Tibial nerve (tissue), 3 donors: ENCODE measurements around the gene HPS6.

Experiments
- POLR2A ChIP-seq, 2 donors: fragments of 450-650 bp; IDR thresholded peaks; one replicate each; pipeline ENCODE4 v1.6.1; 2017; ENCODE audit warnings: antibody characterized with exemption in 2 of 2, mild to moderate bottlenecking in 2 of 2, moderate library complexity in 2 of 2
- TF ChIP-seq, protein P1 (sequence below), 5 experiments: fragments of 200-600 bp in 3 of 5; fragments of 450-650 bp in 2 of 5; sonication (generic) in 3 of 5; IDR thresholded peaks; one replicate each; pipeline ENCODE4 v1.5.1; 2016 to 2019; ENCODE audit warnings: antibody characterized with exemption in 5 of 5, mild to moderate bottlenecking in 3 of 5, moderate library complexity in 2 of 5

DNA sequence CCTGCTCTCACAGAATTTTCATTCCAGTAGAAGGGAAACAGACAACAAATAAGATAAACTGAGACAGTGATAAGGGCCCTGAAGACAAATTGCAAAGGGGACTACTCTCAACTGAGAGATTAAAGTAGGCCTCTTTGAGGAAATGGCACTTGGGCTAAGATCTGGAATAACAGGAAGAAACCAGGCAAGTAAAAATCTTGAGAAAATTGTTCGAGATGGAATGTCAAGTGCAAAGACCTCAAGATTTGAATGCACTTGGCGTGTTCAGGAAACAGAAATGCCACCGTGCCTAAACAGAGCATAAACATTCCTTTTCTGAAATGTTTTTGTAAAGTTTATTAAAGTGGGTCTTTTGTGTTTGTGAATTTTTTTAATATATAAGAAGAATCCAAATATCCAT lies 19.9 kb upstream of the HPS6 start:
- TF ChIP-seq, protein P1, sequence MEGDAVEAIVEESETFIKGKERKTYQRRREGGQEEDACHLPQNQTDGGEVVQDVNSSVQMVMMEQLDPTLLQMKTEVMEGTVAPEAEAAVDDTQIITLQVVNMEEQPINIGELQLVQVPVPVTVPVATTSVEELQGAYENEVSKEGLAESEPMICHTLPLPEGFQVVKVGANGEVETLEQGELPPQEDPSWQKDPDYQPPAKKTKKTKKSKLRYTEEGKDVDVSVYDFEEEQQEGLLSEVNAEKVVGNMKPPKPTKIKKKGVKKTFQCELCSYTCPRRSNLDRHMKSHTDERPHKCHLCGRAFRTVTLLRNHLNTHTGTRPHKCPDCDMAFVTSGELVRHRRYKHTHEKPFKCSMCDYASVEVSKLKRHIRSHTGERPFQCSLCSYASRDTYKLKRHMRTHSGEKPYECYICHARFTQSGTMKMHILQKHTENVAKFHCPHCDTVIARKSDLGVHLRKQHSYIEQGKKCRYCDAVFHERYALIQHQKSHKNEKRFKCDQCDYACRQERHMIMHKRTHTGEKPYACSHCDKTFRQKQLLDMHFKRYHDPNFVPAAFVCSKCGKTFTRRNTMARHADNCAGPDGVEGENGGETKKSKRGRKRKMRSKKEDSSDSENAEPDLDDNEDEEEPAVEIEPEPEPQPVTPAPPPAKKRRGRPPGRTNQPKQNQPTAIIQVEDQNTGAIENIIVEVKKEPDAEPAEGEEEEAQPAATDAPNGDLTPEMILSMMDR (IDR thresholded peaks at IDR 0.05), result no peak
- TF ChIP-seq POLR2A (IDR thresholded peaks at IDR 0.05), result no peak
